HG03066 (cell line): Measurements from ENCODE around the gene ME3.
"Not testable (repeated sequence)": the region's sequence is repeated elsewhere in the genome, so short reads cannot be mapped to it uniquely, and the experiment has no call there.

ENCODE experiments used
- ATAC-seq: cut with Tn5 transposase; IDR thresholded peaks from one replicate; pipeline ENCODE4 v1.9.1; 2021; ENCODE audit warnings: low read depth; ENCODE audit not compliant: unreplicated experiment

Gene ME3

DNA sequence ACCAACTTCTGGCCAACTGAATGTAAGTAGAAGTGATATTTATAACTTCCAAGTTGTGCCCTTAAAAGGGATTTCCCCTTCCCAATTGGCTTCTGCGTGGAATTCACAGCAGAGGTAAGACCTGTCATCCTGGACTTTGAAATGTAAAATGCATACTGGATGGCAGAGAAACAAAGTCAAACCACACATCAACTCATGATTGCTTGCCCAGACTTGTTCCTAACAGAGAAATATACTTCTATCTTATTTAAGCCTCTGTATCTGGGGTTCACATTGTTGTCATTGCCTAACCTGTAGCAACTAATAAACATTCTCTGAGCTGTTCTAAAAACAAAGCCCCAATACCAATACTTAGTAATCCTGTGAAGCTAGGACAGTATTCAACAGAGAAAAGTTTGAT, 6.2 kb downstream of the ME3 start:
- no peak for ATAC-seq

DNA sequence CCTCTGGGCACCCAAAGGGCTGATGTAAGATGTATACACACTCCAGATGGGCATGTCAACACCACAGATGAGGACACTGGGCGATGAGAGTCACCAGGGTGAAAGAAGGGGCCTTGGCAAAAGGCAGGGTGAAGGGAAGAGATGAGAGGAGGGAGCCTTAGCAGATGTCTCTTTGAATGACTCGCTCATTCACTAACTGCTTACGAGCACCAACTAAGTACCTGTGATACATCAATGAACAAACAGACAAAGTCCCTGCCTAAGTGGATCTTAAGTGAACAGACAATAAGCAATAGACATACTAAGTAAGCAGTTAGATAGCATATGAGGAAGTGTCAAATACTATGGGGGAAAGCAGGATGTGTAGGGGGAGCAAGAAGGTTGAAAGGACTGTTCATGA, 7.5 kb downstream of the ME3 start:
- ATAC-seq: no peak

DNA sequence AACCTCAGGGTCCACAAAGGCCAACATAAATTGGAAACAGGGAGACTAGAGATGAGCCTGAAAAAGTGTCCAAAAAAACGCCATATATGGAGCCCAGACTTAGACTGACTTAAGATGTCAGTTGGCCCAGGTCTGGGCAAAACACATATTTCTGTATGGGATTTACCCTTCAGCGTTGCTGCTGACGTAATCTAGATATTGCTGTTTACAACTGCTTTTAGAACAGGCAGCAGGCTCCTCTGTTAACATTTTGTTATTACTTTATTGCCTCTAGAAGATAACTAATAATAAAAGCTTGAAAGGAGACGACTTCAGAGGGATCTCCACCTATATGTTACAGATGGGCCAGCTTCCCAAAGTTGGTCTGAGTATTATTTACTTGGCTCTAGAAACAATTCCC, 8.7 kb downstream of the ME3 start:
- no peak for ATAC-seq

DNA sequence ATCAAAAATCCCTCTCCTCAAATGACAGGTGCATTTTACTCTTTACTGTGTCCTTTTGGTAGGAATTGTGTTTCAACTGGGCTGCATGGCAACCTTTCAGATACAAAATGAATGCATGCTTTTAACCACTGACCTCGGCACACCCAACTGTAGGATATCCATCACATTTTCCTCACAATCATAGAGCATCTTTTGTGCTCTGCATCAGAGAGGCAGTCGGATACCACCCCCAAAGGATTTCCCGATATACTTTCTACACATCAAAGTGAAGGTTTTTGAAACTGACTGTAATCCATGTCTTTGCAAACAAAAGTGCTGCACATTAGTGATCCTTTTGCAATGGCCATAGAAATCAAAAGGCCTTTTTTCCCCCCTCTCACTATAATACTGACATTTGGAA, 9.1 kb downstream of the ME3 start:
- no peak for ATAC-seq

DNA sequence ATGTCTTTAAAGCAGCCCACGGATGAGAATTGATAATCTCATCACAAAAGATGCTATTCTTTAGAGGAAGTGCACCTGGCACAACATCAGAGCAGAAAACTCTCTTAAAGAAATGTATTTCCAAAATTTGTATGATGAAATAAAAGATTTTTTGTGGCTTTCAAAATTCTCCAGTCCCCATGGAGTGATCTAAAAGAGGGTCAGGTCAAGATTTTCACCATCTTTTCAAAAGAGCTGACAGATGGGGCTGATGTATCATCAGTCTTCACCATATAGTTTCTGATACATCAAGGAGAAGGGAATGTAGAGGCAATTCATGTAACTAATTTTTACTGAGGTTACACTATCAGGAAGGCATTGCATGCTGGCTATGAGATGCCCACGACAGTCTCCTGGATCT, 11.7 kb downstream of the ME3 start:
- ATAC-seq: no peak

DNA sequence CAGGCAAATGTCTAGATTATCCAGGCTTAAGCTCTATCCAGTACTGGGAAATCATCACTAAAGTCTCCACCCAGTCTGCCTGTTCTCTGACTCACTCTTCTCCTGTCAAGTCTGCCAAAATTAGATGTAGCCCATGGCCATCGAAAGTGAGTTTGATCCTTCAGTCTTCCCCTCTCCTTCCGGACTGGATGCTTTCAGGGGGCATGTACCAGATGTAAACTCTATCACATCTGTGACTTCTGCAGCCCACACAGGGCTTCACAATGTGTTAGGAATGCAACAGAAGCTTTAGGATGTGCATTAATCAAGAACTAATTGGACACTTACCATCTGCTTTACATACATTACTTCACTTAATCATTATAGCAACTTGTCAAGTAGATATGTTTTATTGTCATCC, 12.3 kb downstream of the ME3 start:
- ATAC-seq: no peak

DNA sequence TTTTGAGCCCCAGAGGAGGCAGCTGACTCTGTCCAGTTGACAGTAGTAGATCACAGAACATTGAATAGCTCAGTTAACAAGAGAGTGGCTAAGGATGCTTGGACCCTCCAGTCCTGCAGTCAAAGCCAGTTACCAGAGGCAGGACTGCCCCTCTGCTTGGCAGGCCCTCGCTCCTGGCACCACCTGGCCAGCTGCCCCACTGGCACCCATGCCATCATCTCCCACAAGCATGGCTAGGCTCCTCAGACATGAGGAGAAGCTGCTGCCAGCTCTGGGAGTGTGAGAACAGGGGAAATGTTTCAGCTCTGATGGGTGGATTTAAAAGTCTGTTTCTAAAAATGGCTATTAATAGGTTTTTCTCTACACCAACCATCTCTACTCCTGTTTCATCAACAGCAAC, 13.9 kb downstream of the ME3 start:
- ATAC-seq: no peak

DNA sequence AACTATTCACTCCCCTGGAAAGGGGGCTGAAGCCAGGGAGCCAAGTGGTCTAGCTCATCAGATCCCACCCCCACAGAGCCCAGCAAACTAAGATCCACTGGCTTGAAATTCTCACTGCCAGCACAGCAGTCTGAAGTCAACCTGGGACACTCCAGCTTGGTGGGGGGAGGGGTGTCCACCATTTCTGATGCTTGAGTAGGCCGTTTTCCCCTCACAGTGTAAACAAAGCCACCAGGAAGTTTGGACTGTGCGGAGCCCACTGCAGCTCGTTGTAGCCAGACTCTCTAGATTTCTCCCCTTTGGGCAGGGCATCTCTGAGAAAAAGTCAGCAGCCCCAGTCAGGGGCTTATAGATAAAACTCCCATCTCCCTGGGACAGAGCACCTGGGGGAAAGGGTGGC, 27.2 kb downstream of the ME3 start:
- not testable (repeated sequence) for ATAC-seq

DNA sequence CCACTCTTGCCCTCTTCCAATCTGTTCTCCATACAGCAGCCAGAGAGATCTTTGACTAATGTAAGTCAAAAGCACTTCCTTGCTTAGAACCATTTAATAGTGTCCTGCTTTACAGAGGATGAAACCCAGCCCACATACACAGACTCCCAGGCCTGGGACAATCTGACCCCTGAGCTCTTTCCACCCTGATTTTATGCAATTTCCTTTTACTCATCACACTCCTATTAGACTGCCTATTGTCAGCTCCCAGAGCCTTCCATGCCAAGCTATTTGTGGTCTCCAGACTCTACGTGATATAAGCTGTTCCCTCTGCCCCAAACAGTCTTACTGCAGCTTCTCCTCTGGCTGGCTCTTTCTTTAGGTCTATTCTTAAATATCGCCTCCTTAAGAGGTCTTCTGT, 28.1 kb downstream of the ME3 start:
- ATAC-seq: no peak

DNA sequence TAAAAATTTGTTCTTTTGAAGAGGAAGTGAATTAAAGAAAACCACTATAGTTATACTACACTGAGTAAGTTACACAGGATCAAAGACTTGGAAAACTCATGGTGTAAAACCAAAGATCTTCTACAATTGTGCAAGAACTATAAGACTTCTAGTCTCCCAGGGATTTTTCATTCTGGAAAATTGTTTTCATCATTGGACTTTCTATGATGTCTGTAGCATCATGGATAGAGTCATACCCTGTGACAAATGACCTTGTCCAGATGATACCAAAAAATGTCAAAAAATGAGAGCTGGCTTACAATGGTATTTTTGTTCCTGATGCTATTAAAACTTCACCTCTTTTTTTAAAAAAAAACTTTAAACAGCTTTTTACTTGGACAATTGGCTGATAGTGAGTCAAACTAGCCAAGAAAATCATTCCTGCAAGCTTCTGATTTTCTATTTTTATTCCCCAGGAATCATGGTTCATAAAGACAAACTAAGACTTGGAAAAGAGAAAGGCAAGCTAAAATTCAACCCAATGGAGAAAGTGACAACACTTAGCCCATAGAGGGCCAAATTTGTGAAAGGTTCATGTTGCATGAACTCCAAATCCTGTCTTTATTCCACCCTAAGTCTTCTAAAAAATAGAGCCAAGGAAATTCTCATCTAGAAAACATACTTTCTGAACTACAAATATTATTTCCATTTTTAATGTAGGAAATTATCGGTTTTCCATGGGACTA, 30.7 kb downstream of the ME3 start:
- ATAC-seq: no peak

DNA sequence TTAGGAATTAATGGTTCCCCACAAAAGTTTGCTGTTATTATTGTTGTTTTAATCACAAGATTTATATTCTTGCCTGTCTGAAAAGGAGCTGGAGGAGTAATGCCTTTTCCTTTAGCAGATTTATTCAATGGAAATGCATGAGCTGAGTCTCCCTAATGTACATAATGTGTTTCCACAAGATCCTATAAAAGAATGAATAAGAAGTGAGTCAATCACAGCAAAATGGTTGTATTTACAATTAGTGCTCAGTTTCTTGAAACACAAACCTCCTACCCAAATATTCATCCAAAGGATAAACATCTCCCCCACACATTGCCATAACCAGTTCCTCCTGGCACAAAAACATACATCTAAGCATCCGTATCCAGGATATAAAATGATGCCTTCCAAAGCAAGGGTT, 33.3 kb downstream of the ME3 start:
- no peak for ATAC-seq

DNA sequence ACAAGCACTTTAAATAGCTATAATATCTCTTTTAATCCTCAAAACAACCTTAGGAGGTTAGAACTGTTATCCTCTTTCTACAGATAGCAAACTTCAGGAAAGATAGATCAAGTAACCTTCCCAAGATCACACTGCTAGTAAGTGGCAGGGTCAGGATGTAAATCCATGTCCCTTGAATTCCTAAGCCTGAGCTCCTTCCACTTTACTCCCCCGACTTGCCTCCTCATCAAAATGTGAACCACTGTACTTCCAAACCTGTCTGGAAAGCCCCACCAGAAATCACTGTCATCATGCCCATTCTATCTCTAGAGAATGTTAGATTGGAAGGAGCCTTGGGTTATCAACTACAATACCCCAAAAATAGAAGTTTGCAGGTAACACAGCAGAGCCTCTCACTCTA, 33.7 kb downstream of the ME3 start:
- ATAC-seq: no peak

DNA sequence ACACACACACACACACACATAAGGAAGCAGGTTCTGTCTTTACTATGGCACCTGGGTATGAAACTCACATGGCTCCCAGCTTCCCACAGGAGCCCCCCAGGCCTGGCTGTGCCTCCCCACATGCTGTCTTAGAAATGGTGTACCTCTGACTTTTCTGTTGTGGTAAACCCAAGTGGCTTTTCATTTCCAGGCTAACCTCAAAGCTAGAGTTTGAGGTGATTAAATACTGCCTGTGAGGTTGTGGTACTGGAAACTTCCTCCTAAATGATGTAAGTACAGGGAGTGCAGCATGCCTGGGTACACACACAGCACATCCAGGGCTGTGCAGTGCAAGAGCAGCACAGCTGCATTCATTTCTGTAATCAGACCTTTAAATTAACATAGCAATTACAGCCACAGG, 34.4 kb downstream of the ME3 start:
- no peak for ATAC-seq

DNA sequence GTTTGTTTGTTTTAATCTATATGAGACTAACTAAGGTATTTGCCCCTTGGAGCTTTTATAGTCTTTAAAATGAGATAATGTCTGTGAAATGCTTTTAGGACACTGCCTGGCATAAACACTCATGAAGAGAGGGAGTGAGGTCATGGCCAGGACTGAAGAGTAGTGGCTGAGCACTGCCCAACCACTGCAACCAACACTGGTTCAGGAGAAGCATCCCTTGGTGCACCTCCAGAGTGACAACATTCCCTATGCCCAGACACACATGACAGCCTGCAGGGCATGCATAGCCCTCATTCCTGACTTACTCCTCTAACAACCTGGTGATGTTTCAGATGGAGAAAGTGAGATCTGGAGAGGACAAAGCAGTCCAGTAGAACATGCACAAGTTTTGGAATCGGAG, 36.1 kb downstream of the ME3 start:
- no peak for ATAC-seq

DNA sequence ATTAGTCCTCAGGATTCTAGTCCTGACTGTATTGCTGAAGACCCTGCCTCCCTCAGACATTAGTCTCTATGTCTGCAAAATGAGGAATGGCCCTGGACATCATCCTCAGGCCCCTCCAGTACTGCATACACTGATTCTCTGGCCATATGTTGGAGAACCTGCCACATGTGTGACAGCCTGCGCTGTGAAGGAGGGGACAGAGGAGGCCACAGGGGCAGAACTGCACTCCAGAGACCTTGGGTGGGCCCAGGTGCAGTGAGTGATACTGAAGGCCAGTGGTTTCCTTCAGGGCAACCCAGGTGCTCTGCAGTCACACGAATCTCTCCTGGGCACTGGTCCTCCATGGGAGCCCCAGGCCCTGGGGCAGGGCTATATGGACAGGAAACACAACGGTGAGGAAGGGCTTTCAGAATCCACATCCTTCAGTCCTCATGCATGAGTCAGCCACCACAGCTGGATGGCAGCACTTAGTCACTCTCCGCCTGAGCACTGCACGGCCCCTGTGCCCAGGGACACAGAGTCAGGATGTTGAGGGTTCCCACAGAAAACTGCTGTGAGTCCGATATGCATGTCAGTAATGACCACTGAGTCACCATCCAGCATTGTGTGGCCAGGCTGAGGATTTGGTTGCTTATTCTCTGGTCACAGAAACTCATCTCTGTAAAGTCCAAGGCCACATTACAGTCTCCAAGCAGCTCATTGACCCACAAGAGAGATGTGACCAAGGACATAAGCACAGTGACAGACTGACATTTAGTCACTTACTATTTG, 39.7 kb downstream of the ME3 start:
- no peak for ATAC-seq

DNA sequence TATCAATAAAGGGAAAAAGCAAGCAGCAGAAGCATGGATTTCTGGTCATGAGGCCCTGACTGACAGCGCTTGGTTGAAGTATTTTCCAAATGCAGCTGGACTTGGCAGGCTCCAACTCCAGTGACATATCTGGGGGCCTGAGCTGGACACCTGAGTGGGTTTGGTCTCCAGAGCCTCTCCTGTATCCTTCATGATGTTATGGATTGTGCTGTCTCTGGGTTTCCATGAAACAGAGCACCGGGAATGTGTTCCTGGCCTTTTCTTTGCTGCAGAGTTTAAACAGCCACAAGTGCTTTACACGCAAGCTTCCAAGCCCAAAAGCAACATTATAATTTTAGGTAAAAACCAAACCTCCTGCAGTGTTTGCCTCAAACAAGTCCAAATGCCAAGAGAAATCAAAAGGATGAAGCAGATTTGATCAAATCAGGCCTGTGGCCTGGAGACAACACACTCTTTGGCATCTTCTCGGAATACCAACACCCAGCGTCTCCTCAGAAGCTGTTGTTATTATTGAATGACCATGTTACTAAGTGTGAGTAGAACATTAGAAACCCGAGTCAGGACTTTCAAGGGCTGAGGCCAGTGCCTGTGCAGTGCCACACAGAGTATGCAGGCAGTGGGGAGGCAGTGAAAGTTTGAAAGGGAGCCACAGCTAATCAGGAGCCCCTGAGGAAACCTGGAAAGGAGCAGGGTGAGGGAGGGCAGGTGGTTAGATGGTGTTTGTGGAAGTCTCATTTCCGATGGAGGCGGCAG, 42.0 kb downstream of the ME3 start:
- no peak for ATAC-seq

DNA sequence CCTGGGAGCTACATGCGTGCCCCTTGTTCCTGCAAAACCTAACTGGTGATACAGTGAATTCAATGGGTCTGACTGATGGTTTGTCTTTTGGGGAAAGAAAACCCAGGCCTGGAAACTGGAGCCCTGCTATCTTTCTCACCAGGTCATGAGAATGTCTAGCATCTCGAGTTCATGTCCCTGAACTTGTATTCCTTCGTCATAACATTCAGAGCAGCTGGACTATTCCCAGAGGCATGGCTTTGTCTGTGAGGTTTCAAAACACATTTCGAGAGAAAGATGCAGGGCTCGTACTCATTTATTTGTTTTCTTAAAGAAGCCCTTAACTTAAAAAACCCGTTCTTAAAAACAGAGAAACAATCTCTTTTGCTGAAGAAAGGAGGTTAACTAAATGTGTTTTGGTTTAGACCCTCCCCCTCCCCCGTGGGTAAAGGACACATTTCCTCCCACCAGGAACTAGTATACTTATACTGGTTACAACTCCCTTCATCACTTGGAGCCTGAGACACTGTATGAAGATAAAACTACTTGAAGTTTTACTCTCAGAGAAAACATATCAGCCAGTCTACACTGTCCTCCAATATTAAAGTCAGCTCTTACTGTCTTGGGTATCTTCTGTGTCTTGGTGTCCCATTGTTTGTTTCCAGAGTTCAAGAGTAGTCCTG, 43.2 kb downstream of the ME3 start:
- ATAC-seq: no peak

DNA sequence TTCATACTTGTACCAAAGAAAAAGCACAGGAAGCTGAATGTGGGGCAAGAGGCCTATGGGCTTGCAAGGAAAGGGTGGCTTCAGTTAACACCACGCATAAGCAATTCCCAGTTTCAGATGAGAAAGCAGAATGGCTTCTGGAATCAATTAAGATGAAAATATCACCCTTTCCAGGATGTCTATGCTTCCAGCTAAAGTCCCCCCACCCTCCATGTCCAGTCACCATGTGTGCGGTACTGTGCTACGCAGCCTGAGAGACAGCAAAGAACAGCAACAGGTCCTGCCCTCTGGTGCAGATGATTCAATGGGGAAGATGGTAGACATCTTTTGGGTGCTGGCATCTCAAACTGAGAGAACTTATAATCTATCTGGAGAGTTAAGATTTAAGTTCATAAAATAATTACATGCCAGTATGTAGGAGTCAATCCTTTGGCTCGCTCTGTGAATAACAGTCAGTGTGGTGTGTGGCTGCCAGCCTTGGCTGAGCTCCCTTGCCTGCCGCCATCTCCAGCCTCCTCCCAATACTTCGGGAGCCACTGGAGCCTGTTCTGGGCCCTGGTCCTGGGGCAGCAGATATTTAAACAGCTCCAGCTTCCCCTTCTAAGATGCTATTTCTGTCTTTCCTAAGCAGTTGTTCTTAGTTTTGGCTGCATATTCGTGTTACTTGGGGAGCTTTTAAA, 44.5 kb downstream of the ME3 start:
- ATAC-seq: no peak

DNA sequence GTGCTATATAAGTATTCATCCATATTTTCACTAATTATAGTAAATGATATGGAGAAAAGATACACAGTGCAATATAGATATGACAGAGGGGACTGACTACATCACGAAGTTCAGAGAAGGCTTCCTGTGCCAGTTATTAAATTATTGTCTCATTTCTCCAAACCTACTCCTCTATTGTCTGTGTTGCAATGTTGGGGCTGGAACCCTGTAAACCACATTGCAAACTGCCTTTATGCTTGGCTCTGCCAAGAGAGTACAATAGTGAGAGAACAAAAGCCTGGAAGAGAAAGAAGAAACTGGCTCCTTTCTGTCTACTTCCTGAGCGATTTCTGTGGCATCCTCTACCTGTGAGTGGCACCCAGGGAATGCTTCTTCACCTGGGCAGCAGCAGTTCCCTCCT, 46.4 kb downstream of the ME3 start:
- no peak for ATAC-seq

DNA sequence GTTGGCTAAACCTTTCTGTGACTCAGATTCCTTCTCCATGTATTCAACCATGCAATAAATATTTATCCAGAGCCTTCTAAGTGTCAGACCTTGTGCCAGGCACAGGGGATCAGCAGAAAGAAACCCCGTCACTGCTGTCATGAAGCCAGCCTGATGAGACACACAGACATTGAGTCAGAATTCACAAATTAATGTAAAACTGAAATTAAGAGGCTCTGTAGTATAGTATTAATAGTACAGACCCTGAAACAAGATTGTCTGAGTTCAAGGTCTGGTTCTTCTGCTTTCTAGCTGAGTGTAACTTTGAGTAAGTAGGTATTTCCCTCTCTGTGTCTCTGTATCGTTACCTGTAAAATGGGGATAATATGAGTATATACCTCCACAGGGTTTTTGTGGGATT, 46.9 kb downstream of the ME3 start:
- ATAC-seq: no peak

DNA sequence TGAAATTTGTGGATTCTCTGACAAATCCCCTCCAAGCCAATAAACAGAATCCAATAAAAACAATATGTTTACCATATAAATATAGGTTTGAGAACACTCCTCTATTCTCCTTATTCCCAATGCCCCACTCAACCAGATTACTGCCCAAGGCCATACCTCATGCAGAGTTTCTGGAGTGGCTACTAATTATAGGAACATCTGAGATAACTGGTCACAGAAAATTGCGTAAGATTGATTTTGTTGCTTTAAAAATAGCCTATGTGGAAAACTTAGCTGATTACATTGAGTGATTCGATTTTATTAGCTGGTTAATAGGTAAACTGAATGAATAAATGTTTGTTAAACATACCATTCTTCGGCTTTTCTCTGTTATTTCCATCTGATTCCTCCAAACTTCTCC, 48.0 kb downstream of the ME3 start:
- no peak for ATAC-seq
